ENCODE results near the gene KCNA2. TPM values are rescaled to one million over a fixed set of nuclear protein-coding genes. Genes with fewer than 3 reads are reported as not detected.

The KCNA2 gene
- total RNA-seq, 4 donors from 2014 or later: 0.31 to 2.9 (median 1.0) TPM

GRCh38 chr1:110638556-110638955, 32.4 kb upstream of the KCNA2 start:
- no peak for TF ChIP-seq POLR2A (IDR thresholded peaks at IDR 0.05)
- TF ChIP-seq CTCF (IDR thresholded peaks at IDR 0.05 in 4 of 5, conservative IDR thresholded peaks at IDR 0.05 in 1 of 5): no peak
- intact Hi-C loops (cut with DNase I; ENCODE audit: low total_unique reads): no loop called here
- peaks cover 0 to 6% of the 10 kb centered on the region in 2 donors for H3K4me1 ChIP-seq
- ATAC-seq (no peak), DNase-seq (no peak)
- H3K9me3 ChIP-seq: no peaks in the 10 kb centered on the region
- H3K27me3 ChIP-seq: no peaks in the 10 kb centered on the region
- in situ Hi-C loops (cut with MboI; ENCODE audit: low sequenced_read_pairs in 4 of 4): loop anchor here in 1 of 4 donors (10.0 kb wide), 1 partner anchor 126 kb away; no protein-coding TSS in a partner anchor
- no peak overlapping the region for H3K4me3 ChIP-seq
- no peak overlapping the region for H3K27ac ChIP-seq
- no peaks in the 10 kb centered on the region for H3K36me3 ChIP-seq

GRCh38 chr1:110638058-110638457, 31.9 kb upstream of the KCNA2 start:
- Histone ChIP-seq H3K9me3 (no peaks in the 10 kb centered on the region), H3K36me3 (no peaks in the 10 kb centered on the region), H3K27me3 (no peaks in the 10 kb centered on the region), H3K4me1 (peaks cover 0 to 6% of the 10 kb centered on the region in 2 donors), H3K27ac (no peak overlapping the region), H3K4me3 (no peak overlapping the region)
- TF ChIP-seq POLR2A (IDR thresholded peaks at IDR 0.05): no peak
- no peak for TF ChIP-seq CTCF (IDR thresholded peaks at IDR 0.05 in 4 of 5, conservative IDR thresholded peaks at IDR 0.05 in 1 of 5)
- DNase-seq (no peak), ATAC-seq (no peak)
- intact Hi-C loops (cut with DNase I; ENCODE audit: low total_unique reads) (no loop called here), in situ Hi-C loops (cut with MboI; ENCODE audit: low sequenced_read_pairs in 4 of 4) (loop anchor here in 1 of 4 donors (10.0 kb wide), 1 partner anchor 127 kb away; no protein-coding TSS in a partner anchor)

GRCh38 chr1:110637475-110637874, 31.3 kb upstream of the KCNA2 start:
- TF ChIP-seq POLR2A (IDR thresholded peaks at IDR 0.05) (no peak), CTCF (IDR thresholded peaks at IDR 0.05 in 4 of 5, conservative IDR thresholded peaks at IDR 0.05 in 1 of 5) (no peak)
- in situ Hi-C loops (cut with MboI; ENCODE audit: low sequenced_read_pairs in 4 of 4): loop anchor here in 1 of 4 donors (10.0 kb wide), 1 partner anchor 127 kb away; no protein-coding TSS in a partner anchor
- H3K4me1 ChIP-seq: peaks cover 0 to 6% of the 10 kb centered on the region in 2 donors
- no peaks in the 10 kb centered on the region for H3K36me3 ChIP-seq
- H3K4me3 ChIP-seq: no peak overlapping the region
- no peak overlapping the region for H3K27ac ChIP-seq
- no peaks in the 10 kb centered on the region for H3K9me3 ChIP-seq
- no peak for DNase-seq
- no peak for ATAC-seq
- H3K27me3 ChIP-seq: no peaks in the 10 kb centered on the region
- intact Hi-C loops (cut with DNase I; ENCODE audit: low total_unique reads): no loop called here

- TF ChIP-seq CTCF (IDR thresholded peaks at IDR 0.05 in 4 of 5, conservative IDR thresholded peaks at IDR 0.05 in 1 of 5): no peak
- no peak for TF ChIP-seq POLR2A (IDR thresholded peaks at IDR 0.05)
- in situ Hi-C loops (cut with MboI; ENCODE audit: low sequenced_read_pairs in 4 of 4) (loop anchor here in 1 of 4 donors (10.0 kb wide), 1 partner anchor 128 kb away; no protein-coding TSS in a partner anchor), intact Hi-C loops (cut with DNase I; ENCODE audit: low total_unique reads) (no loop called here)
- Histone ChIP-seq H3K36me3 (no peaks in the 10 kb centered on the region), H3K9me3 (no peaks in the 10 kb centered on the region), H3K27ac (no peak overlapping the region), H3K4me1 (peaks cover 0 to 6% of the 10 kb centered on the region in 2 donors), H3K4me3 (no peak overlapping the region), H3K27me3 (no peaks in the 10 kb centered on the region)
- ATAC-seq (no peak), DNase-seq (no peak)
Measured at GRCh38 chr1:110636149-110636935, 30.2 kb upstream of the KCNA2 start.

All from gastrocnemius medialis (tissue), 4 donors.